GM12892 (cell line): Measurements from ENCODE around the gene SLC8A1.

Source experiments
- POLR2A ChIP-seq: IDR thresholded peaks from 2 replicates; pipeline ENCODE4 v1.6.1; 2011; ENCODE audit warnings: low read depth, low read length, control low read depth
- POLR2AphosphoS5 ChIP-seq: IDR thresholded peaks from 2 replicates; pipeline ENCODE4 v1.6.1; 2011; ENCODE audit warnings: low read depth, low read length, control low read depth
- TAF1 ChIP-seq: IDR thresholded peaks from 2 replicates; pipeline ENCODE4 v1.6.1; 2011; ENCODE audit warnings: low read depth, mild to moderate bottlenecking, control low read depth, low read length, borderline replicate concordance

DNA sequence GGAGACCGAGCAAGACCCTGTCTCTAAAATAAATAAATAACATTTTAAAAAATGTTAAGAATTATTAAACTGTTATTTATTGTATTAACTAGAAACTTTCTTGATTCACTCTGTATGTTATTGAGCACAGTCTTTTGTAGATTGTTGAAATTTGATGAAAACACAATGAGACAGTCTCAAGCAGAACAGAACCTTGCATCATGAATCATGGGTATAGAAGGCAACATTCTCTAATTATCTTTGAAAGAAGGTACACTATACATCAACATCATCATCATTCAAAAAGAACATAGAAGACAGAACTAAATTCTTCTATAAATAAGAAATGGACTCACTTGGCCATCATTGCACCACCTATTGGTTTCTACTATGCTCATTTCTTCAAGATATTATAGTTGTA, 67.7 kb downstream of the SLC8A1 start:
- TF ChIP-seq POLR2AphosphoS5 (no peak), POLR2A (no peak), TAF1 (no peak)
